ENCODE measurements around the gene SLC7A4. TPM values are rescaled to one million over a fixed set of nuclear protein-coding genes. Genes with fewer than 3 reads are reported as not detected.

Gene SLC7A4
- total and polyA plus RNA-seq, 10 of the 15 experiments (the other 5 are each of a cell fraction or from before 2014, with no cell fraction given) = 0.06 to 0.25 (median 0.14) TPM; not detected in 6

DNA sequence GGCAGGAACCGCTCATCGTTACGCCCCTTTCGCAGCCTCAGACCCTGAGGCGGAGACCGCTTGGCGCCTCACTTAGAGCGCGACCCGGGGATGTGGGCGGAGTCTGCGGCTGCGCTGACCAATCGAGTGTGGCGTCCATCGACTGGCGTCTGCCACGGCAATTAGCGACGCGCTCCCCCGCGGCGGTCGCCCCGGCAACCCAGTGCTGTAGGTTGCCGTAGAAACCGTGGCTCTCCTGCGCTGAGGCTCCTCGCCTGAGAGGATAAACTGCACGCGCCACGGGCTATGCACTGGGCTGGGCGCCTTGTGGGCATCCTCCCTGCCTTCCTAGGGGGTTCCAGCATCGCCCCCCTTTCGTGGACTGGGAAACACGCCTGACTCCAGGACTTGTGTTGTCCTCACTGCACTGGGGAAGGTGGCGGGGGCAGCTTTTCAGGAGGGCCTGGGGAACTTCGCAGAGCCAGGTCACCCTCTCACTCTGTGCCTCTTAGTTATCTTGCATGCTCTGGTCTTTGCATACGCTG is 18.1 kb downstream of the SLC7A4 start (continued):
- TF ChIP-seq, protein P1, sequence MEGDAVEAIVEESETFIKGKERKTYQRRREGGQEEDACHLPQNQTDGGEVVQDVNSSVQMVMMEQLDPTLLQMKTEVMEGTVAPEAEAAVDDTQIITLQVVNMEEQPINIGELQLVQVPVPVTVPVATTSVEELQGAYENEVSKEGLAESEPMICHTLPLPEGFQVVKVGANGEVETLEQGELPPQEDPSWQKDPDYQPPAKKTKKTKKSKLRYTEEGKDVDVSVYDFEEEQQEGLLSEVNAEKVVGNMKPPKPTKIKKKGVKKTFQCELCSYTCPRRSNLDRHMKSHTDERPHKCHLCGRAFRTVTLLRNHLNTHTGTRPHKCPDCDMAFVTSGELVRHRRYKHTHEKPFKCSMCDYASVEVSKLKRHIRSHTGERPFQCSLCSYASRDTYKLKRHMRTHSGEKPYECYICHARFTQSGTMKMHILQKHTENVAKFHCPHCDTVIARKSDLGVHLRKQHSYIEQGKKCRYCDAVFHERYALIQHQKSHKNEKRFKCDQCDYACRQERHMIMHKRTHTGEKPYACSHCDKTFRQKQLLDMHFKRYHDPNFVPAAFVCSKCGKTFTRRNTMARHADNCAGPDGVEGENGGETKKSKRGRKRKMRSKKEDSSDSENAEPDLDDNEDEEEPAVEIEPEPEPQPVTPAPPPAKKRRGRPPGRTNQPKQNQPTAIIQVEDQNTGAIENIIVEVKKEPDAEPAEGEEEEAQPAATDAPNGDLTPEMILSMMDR (IDR thresholded peaks at IDR 0.05 in 2 of 3, conservative IDR thresholded peaks at IDR 0.05 in 1 of 3; ENCODE audit: control insufficient read depth in 2 of 3, extremely low read depth in 1 of 3, insufficient read depth in 1 of 3, low read depth in 3 of 3, low read length in 3 of 3) = no peak
- TF ChIP-seq CREB1 (IDR thresholded peaks at IDR 0.05; ENCODE audit: low read depth) (peak; percentile 81), EGR1 (IDR thresholded peaks at IDR 0.05; ENCODE audit: borderline replicate concordance in 1 of 2, low read depth in 2 of 2, low read length in 2 of 2) (no peak; a peak in 1 of 3 replicates), NR2F1 (conservative IDR thresholded peaks at IDR 0.05) (no peak), ETV6 (conservative IDR thresholded peaks at IDR 0.05 in 1 of 2, IDR thresholded peaks at IDR 0.05 in 1 of 2; ENCODE audit: borderline replicate concordance in 1 of 2, low read depth in 1 of 2) (no peak), KDM1A (IDR thresholded peaks at IDR 0.05; ENCODE audit: borderline replicate concordance) (no peak), ZNF217 (IDR thresholded peaks at IDR 0.05) (no peak), RB1 (IDR thresholded peaks at IDR 0.05; ENCODE audit: borderline replicate concordance) (no peak), FOXK2 (IDR thresholded peaks at IDR 0.05) (no peak), HDGF (IDR thresholded peaks at IDR 0.05) (no peak), STAT3 (IDR thresholded peaks at IDR 0.05; ENCODE audit: low read depth, low read length) (no peak)
- TF ChIP-seq, protein P2, sequence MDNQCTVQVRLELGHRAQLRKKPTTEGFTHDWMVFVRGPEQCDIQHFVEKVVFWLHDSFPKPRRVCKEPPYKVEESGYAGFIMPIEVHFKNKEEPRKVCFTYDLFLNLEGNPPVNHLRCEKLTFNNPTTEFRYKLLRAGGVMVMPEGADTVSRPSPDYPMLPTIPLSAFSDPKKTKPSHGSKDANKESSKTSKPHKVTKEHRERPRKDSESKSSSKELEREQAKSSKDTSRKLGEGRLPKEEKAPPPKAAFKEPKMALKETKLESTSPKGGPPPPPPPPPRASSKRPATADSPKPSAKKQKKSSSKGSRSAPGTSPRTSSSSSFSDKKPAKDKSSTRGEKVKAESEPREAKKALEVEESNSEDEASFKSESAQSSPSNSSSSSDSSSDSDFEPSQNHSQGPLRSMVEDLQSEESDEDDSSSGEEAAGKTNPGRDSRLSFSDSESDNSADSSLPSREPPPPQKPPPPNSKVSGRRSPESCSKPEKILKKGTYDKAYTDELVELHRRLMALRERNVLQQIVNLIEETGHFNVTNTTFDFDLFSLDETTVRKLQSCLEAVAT (IDR thresholded peaks at IDR 0.05) = no peak
- TF ChIP-seq, protein P3, sequence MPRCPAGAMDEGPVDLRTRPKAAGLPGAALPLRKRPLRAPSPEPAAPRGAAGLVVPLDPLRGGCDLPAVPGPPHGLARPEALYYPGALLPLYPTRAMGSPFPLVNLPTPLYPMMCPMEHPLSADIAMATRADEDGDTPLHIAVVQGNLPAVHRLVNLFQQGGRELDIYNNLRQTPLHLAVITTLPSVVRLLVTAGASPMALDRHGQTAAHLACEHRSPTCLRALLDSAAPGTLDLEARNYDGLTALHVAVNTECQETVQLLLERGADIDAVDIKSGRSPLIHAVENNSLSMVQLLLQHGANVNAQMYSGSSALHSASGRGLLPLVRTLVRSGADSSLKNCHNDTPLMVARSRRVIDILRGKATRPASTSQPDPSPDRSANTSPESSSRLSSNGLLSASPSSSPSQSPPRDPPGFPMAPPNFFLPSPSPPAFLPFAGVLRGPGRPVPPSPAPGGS (IDR thresholded peaks at IDR 0.05; ENCODE audit: borderline replicate concordance, insufficient read depth, low read depth, low read length, poor library complexity, severe bottlenecking) = no peak
- TF ChIP-seq, protein P4, sequence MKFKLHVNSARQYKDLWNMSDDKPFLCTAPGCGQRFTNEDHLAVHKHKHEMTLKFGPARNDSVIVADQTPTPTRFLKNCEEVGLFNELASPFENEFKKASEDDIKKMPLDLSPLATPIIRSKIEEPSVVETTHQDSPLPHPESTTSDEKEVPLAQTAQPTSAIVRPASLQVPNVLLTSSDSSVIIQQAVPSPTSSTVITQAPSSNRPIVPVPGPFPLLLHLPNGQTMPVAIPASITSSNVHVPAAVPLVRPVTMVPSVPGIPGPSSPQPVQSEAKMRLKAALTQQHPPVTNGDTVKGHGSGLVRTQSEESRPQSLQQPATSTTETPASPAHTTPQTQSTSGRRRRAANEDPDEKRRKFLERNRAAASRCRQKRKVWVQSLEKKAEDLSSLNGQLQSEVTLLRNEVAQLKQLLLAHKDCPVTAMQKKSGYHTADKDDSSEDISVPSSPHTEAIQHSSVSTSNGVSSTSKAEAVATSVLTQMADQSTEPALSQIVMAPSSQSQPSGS (IDR thresholded peaks at IDR 0.05; ENCODE audit: low read length) = no peak
- TF ChIP-seq, protein P5, sequence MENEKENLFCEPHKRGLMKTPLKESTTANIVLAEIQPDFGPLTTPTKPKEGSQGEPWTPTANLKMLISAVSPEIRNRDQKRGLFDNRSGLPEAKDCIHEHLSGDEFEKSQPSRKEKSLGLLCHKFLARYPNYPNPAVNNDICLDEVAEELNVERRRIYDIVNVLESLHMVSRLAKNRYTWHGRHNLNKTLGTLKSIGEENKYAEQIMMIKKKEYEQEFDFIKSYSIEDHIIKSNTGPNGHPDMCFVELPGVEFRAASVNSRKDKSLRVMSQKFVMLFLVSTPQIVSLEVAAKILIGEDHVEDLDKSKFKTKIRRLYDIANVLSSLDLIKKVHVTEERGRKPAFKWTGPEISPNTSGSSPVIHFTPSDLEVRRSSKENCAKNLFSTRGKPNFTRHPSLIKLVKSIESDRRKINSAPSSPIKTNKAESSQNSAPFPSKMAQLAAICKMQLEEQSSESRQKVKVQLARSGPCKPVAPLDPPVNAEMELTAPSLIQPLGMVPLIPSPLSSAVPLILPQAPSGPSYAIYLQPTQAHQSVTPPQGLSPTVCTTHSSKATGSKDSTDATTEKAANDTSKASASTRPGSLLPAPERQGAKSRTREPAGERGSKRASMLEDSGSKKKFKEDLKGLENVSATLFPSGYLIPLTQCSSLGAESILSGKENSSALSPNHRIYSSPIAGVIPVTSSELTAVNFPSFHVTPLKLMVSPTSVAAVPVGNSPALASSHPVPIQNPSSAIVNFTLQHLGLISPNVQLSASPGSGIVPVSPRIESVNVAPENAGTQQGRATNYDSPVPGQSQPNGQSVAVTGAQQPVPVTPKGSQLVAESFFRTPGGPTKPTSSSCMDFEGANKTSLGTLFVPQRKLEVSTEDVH (IDR thresholded peaks at IDR 0.05; ENCODE audit: low read depth, partially characterized antibody) = no peak
- TF ChIP-seq, protein P6, sequence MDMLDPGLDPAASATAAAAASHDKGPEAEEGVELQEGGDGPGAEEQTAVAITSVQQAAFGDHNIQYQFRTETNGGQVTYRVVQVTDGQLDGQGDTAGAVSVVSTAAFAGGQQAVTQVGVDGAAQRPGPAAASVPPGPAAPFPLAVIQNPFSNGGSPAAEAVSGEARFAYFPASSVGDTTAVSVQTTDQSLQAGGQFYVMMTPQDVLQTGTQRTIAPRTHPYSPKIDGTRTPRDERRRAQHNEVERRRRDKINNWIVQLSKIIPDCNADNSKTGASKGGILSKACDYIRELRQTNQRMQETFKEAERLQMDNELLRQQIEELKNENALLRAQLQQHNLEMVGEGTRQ (IDR thresholded peaks at IDR 0.05; ENCODE audit: borderline replicate concordance, low read depth, low read length) = no peak
- TF ChIP-seq, protein P7, sequence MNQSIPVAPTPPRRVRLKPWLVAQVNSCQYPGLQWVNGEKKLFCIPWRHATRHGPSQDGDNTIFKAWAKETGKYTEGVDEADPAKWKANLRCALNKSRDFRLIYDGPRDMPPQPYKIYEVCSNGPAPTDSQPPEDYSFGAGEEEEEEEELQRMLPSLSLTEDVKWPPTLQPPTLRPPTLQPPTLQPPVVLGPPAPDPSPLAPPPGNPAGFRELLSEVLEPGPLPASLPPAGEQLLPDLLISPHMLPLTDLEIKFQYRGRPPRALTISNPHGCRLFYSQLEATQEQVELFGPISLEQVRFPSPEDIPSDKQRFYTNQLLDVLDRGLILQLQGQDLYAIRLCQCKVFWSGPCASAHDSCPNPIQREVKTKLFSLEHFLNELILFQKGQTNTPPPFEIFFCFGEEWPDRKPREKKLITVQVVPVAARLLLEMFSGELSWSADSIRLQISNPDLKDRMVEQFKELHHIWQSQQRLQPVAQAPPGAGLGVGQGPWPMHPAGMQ (IDR thresholded peaks at IDR 0.05; ENCODE audit: borderline replicate concordance) = no peak

Measured in GM12878 (cell line).